Measurements from ENCODE around the gene TAF6L. TPM values are rescaled to one million over a fixed set of nuclear protein-coding genes. Genes with fewer than 3 reads are reported as not detected.

The TAF6L gene
- total RNA-seq, 2 experiments from 2014 or later = 10.3 to 13.2 TPM

Small RNA genes within 50 kb of the gene (microRNA-seq; reads per million reads assigned to microRNA genes)
- gene MIR6514 (ENCODE audit: borderline microRNAs expressed) (not detected), gene MIR6748 (ENCODE audit: borderline microRNAs expressed) (not detected)

Other genes starting within 250 kb of the TAF6L start
- 100 to 1,000 TPM; 185 to 188 TPM for gene AHNAK, start 224.6 kb upstream of the TAF6L start, total RNA-seq
- 1,000 to 10,000 TPM; 2,174 to 2,204 TPM for gene EEF1G, start 197.5 kb upstream of the TAF6L start, total RNA-seq
- gene TUT1, start 179.9 kb upstream of the TAF6L start, total RNA-seq = 10 to 100 TPM; 15.3 to 17.7 TPM
- gene MTA2, start 169.5 kb upstream of the TAF6L start, total RNA-seq = 100 to 1,000 TPM; 148 to 154 TPM
- gene EML3, start 158.6 kb upstream of the TAF6L start, total RNA-seq = 100 to 1,000 TPM; 167 to 189 TPM
- gene ROM1, start 158.1 kb upstream of the TAF6L start, total RNA-seq = 1 to 10 TPM; 1.7 to 2.1 TPM
- gene B3GAT3, start 149.4 kb upstream of the TAF6L start, total RNA-seq = 10 to 100 TPM; 41.7 to 44.0 TPM
- 100 to 1,000 TPM; 177 to 184 TPM for gene GANAB, start 124.8 kb upstream of the TAF6L start, total RNA-seq
- 10 to 100 TPM; 16.5 to 17.9 TPM for gene INTS5, start 118.1 kb upstream of the TAF6L start, total RNA-seq
- 10 to 100 TPM; 22.5 to 25.7 TPM for gene C11orf98, start 106.2 kb upstream of the TAF6L start, total RNA-seq
- 10 to 100 TPM; 25.4 to 25.7 TPM for gene CSKMT, start 106.1 kb upstream of the TAF6L start, total RNA-seq
- 1 to 10 TPM; 1.1 to 1.7 TPM for gene UQCC3, start 99.7 kb upstream of the TAF6L start, total RNA-seq
- 10 to 100 TPM; 14.5 to 14.6 TPM for gene LBHD1, start 99.1 kb upstream of the TAF6L start, total RNA-seq
- 100 to 1,000 TPM; 232 to 242 TPM for gene UBXN1, start 92.3 kb upstream of the TAF6L start, total RNA-seq
- not detected for gene LRRN4CL, start 81.9 kb upstream of the TAF6L start, total RNA-seq
- gene BSCL2, start 64.0 kb upstream of the TAF6L start, total RNA-seq = 10 to 100 TPM; 12.5 to 14.0 TPM
- not detected for gene GNG3, start 63.7 kb upstream of the TAF6L start, total RNA-seq
- gene HNRNPUL2, start 43.9 kb upstream of the TAF6L start, total RNA-seq = 10 to 100 TPM; 29.6 to 31.5 TPM
- 1 to 10 TPM; 5.3 to 6.4 TPM for gene TTC9C, start 42.9 kb upstream of the TAF6L start, total RNA-seq
- 1 to 10 TPM; 3.7 to 4.8 TPM for gene ZBTB3, start 17.2 kb upstream of the TAF6L start, total RNA-seq
- gene POLR2G, start 9.8 kb upstream of the TAF6L start, total RNA-seq = 10 to 100 TPM; 51.4 to 55.3 TPM
- gene TMEM179B, start 16.0 kb downstream of the TAF6L start, total RNA-seq = 10 to 100 TPM; 27.5 to 28.4 TPM
- gene TMEM223, start 20.6 kb downstream of the TAF6L start, total RNA-seq = 1 to 10 TPM; 6.2 to 6.5 TPM
- 100 to 1,000 TPM; 356 TPM for gene NXF1, start 34.0 kb downstream of the TAF6L start, total RNA-seq
- gene STX5, start 60.7 kb downstream of the TAF6L start, total RNA-seq = 100 to 1,000 TPM; 113 TPM
- gene TEX54, start 61.4 kb downstream of the TAF6L start, total RNA-seq = not detected
- gene WDR74, start 68.2 kb downstream of the TAF6L start, total RNA-seq = 100 to 1,000 TPM; 231 to 245 TPM
- 100 to 1,000 TPM; 212 to 245 TPM for gene SLC3A2, start 109.5 kb downstream of the TAF6L start, total RNA-seq
- not detected for gene CHRM1, start 150.0 kb downstream of the TAF6L start, total RNA-seq
- not detected for gene SLC22A6, start 213.6 kb downstream of the TAF6L start, total RNA-seq
- gene SLC22A8, start 244.4 kb downstream of the TAF6L start, total RNA-seq = not detected